ENCODE results near the gene ARPC2.

DNA sequence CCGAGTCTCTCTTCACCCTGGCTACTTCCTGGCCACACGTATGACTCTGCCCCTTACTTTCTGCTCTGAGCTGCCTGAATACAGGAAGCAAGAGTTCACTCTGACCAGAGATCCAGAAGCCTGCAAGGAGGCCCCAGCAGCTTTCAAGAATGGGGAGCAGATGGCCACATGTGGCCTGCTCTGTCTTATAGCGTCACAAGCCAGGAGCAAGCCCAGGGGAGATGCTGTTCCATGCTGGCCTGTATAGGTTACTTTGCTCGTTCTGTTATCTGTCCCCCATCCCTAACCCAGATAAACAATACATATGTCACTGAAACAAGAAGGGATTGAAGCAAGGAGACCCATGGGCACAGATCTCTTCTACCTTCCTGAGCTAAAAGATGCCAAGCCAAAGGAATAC lies 57.6 kb downstream of the ARPC2 start:
- TF ChIP-seq, protein P1, sequence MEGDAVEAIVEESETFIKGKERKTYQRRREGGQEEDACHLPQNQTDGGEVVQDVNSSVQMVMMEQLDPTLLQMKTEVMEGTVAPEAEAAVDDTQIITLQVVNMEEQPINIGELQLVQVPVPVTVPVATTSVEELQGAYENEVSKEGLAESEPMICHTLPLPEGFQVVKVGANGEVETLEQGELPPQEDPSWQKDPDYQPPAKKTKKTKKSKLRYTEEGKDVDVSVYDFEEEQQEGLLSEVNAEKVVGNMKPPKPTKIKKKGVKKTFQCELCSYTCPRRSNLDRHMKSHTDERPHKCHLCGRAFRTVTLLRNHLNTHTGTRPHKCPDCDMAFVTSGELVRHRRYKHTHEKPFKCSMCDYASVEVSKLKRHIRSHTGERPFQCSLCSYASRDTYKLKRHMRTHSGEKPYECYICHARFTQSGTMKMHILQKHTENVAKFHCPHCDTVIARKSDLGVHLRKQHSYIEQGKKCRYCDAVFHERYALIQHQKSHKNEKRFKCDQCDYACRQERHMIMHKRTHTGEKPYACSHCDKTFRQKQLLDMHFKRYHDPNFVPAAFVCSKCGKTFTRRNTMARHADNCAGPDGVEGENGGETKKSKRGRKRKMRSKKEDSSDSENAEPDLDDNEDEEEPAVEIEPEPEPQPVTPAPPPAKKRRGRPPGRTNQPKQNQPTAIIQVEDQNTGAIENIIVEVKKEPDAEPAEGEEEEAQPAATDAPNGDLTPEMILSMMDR (IDR thresholded peaks at IDR 0.05), result no peak
- no peak for TF ChIP-seq POLR2A (IDR thresholded peaks at IDR 0.05)
- no peak for TF ChIP-seq POLR2AphosphoS5 (IDR thresholded peaks at IDR 0.05)
